ENCODE measurements around the gene PC. TPM values are rescaled to one million over a fixed set of nuclear protein-coding genes. Genes with fewer than 3 reads are reported as not detected.
"Not testable (repeated sequence)": the region's sequence is repeated elsewhere in the genome, so short reads cannot be mapped to it uniquely, and the experiment has no call there.

The PC gene
- total RNA-seq, 1 donor from 2014 or later: 25.7 TPM

GRCh38 chr11:67002297-67002913 is 44.2 kb upstream of the PC start:
- TF ChIP-seq CTCF (conservative IDR thresholded peaks at IDR 0.05): no peak
- Mint-ChIP-seq H3K4me1 (ENCODE audit: unreplicated experiment) (peaks cover 6% of the 10 kb centered on the region), H3K9me3 (no peaks in the 10 kb centered on the region), H3K4me3 (no peak overlapping the region), H3K27ac (no peak overlapping the region), H3K36me3 (no peaks in the 10 kb centered on the region), H3K27me3 (no peaks in the 10 kb centered on the region)
- DNase-seq (ENCODE audit: extremely low spot score, unreplicated experiment): no peak

- TF ChIP-seq CTCF (conservative IDR thresholded peaks at IDR 0.05): no peak
- H3K4me1 Mint-ChIP-seq (ENCODE audit: unreplicated experiment): peaks cover 12% of the 10 kb centered on the region
Measured at GRCh38 chr11:67001332-67001731, 43.1 kb upstream of the PC start.

GRCh38 chr11:66999555-66999954 is 41.4 kb upstream of the PC start:
- H3K4me1 Mint-ChIP-seq (ENCODE audit: unreplicated experiment): peaks cover 12% of the 10 kb centered on the region
- TF ChIP-seq CTCF (conservative IDR thresholded peaks at IDR 0.05): no peak
- H3K4me3 Mint-ChIP-seq: no peak overlapping the region
- DNase-seq (ENCODE audit: extremely low spot score, unreplicated experiment): no peak
- H3K27me3 Mint-ChIP-seq: peaks cover 3% of the 10 kb centered on the region
- no peaks in the 10 kb centered on the region for H3K36me3 Mint-ChIP-seq
- H3K27ac Mint-ChIP-seq: no peak overlapping the region
- no peaks in the 10 kb centered on the region for H3K9me3 Mint-ChIP-seq

More at GRCh38 chr11:67001332-67001731, 43.1 kb upstream of the PC start:
- no peak for DNase-seq (ENCODE audit: extremely low spot score, unreplicated experiment)
- H3K27ac Mint-ChIP-seq: no peak overlapping the region
- no peak overlapping the region for H3K4me3 Mint-ChIP-seq
- H3K36me3 Mint-ChIP-seq: no peaks in the 10 kb centered on the region
- H3K9me3 Mint-ChIP-seq: no peaks in the 10 kb centered on the region
- H3K27me3 Mint-ChIP-seq: peaks cover 3% of the 10 kb centered on the region

- no peaks in the 10 kb centered on the region for H3K36me3 Mint-ChIP-seq
- H3K9me3 Mint-ChIP-seq: no peaks in the 10 kb centered on the region
- TF ChIP-seq CTCF (conservative IDR thresholded peaks at IDR 0.05): no peak
- H3K4me3 Mint-ChIP-seq: no peak overlapping the region
- H3K4me1 Mint-ChIP-seq (ENCODE audit: unreplicated experiment): peaks cover 6% of the 10 kb centered on the region
- H3K27ac Mint-ChIP-seq: no peak overlapping the region
- DNase-seq (ENCODE audit: extremely low spot score, unreplicated experiment): no peak
- peaks cover 7% of the 10 kb centered on the region for H3K27me3 Mint-ChIP-seq
Measured at GRCh38 chr11:66996609-66997273, 38.6 kb upstream of the PC start.

- peaks cover 7% of the 10 kb centered on the region for H3K27me3 Mint-ChIP-seq
- H3K27ac Mint-ChIP-seq: no peak overlapping the region
- no peak for TF ChIP-seq CTCF (conservative IDR thresholded peaks at IDR 0.05)
- no peaks in the 10 kb centered on the region for H3K9me3 Mint-ChIP-seq
- H3K36me3 Mint-ChIP-seq: no peaks in the 10 kb centered on the region
- H3K4me3 Mint-ChIP-seq: no peak overlapping the region
- no peak for DNase-seq (ENCODE audit: extremely low spot score, unreplicated experiment)
- H3K4me1 Mint-ChIP-seq (ENCODE audit: unreplicated experiment): peaks cover 16% of the 10 kb centered on the region
Measured at GRCh38 chr11:66992041-66992440, 33.9 kb upstream of the PC start.

GRCh38 chr11:66989360-66989759 is 31.2 kb upstream of the PC start:
- H3K36me3 Mint-ChIP-seq; DNase-seq (ENCODE audit: extremely low spot score, unreplicated experiment); H3K9me3 Mint-ChIP-seq; H3K4me3 Mint-ChIP-seq; H3K27me3 Mint-ChIP-seq; H3K27ac Mint-ChIP-seq: not testable (repeated sequence)
- H3K4me1 Mint-ChIP-seq (ENCODE audit: unreplicated experiment): peaks cover 12% of the 10 kb centered on the region

- DNase-seq (ENCODE audit: extremely low spot score, unreplicated experiment); H3K27ac Mint-ChIP-seq; H3K4me3 Mint-ChIP-seq; H3K36me3 Mint-ChIP-seq; H3K9me3 Mint-ChIP-seq; H3K27me3 Mint-ChIP-seq: not testable (repeated sequence)
- peaks cover 12% of the 10 kb centered on the region for H3K4me1 Mint-ChIP-seq (ENCODE audit: unreplicated experiment)
Measured at GRCh38 chr11:66988741-66989140, 30.6 kb upstream of the PC start.

Measured in type B pancreatic cell (in vitro differentiated cells).